SK-N-MC (cell line): ENCODE data around the gene GH2.

Experiments
- EZH2 ChIP-seq: fragments of 200-600 bp; sonication (generic); IDR thresholded peaks from one replicate; pipeline ENCODE4 v1.6.1; 2017; ENCODE audit warnings: antibody characterized with exemption
- FOXP2 ChIP-seq: optimal IDR thresholded peaks from 2 replicates; pipeline ENCODE3; 2011; ENCODE audit warnings: mild to moderate bottlenecking, moderate library complexity; ENCODE audit not compliant: insufficient read depth; ENCODE audit errors: extremely low read length, control extremely low read depth
- POLR2AphosphoS5 ChIP-seq: IDR thresholded peaks from 2 replicates; pipeline ENCODE4 v1.6.1; 2012; ENCODE audit warnings: mild to moderate bottlenecking, low read depth, low read length, borderline replicate concordance

DNA sequence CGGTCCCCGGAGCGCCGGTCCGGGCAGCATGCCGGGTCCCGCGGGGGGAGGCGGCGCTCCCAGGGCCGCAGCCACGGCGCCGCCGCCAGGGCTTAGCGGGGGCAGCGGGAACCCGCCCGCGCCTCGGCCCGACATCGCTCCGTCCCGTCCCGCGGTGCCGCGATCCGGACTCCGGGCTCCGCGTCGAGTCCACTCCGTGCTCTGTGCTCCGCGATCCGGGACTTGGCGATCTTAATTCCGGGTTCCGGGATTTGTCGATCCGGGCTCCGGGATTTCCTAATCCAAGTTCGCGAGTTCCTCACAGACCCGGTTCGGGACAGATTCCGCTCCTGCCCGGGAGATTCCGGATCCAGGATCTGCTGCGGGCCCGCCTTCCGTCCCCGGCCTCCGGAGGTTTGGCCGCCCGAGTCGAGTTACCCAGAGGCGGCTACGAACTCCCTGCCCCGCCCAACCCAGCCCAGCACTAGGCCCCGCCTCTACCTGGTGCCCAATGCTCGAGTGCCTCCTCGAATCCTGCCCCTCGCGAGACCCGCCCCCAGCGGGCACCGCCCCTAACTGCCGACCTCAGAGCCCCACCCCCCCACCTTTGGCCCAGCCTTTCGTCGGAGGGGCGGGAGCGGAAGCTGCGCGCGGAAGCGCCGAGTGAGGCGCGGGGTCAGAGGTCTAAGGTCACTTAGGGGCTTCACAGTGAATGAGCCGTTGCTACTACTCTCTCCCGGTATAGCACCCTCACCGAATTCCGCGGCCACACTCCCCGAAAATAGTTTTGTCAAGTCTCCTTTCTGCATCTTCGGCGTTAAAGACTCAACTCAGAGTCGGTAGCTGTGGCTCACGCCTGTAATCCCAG, 39.0 kb downstream of the GH2 start, which contains the start of gene SMARCD2:
- TF ChIP-seq POLR2AphosphoS5 (peak; percentile 32; the same call in 1 of the 2 replicates), EZH2 (no peak), FOXP2 (peak; percentile 95)
